ENCODE data around the gene FAM117B.

- TF ChIP-seq SUZ12 (IDR thresholded peaks at IDR 0.05; ENCODE audit: extremely low read depth, insufficient read depth, insufficient read length) (no peak), ZNF274 (IDR thresholded peaks at IDR 0.05; ENCODE audit: low read depth, low read length) (no peak), YY1 (IDR thresholded peaks at IDR 0.05; ENCODE audit: insufficient read depth, insufficient read length) (no peak)
These were observed 45.2 kb downstream of the FAM117B start for GRCh38 chr2:202679980-202680379.

All from NT2/D1 (cell line).